GM12874 (cell line): Measurements from ENCODE around the gene SPPL2C.

Experiments
- TF ChIP-seq, protein P1 (sequence below): IDR thresholded peaks from 2 replicates; pipeline ENCODE4 v1.5.1; 2011; ENCODE audit warnings: low read depth, mild to moderate bottlenecking, control low read depth, low read length, moderate library complexity; ENCODE audit not compliant: insufficient read depth

SPPL2C gene

DNA sequence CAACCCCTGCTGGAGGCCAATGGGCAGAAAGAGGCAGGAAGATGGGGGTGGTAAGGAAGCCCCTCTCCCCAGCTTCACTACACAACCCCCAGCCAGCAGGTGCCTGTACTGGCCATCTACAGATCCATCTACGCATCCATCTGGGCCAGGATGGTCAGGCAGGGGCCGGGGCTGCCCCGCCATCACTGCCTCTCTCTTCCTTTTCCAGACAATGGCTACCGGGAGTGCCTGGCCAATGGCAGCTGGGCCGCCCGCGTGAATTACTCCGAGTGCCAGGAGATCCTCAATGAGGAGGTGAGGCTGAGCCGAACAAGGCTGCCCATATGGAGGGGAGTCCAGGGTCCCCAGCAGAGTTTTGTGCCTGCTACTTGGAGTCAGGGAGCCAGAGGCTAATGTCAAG, 23.5 kb upstream of the SPPL2C start:
- TF ChIP-seq, protein P1, sequence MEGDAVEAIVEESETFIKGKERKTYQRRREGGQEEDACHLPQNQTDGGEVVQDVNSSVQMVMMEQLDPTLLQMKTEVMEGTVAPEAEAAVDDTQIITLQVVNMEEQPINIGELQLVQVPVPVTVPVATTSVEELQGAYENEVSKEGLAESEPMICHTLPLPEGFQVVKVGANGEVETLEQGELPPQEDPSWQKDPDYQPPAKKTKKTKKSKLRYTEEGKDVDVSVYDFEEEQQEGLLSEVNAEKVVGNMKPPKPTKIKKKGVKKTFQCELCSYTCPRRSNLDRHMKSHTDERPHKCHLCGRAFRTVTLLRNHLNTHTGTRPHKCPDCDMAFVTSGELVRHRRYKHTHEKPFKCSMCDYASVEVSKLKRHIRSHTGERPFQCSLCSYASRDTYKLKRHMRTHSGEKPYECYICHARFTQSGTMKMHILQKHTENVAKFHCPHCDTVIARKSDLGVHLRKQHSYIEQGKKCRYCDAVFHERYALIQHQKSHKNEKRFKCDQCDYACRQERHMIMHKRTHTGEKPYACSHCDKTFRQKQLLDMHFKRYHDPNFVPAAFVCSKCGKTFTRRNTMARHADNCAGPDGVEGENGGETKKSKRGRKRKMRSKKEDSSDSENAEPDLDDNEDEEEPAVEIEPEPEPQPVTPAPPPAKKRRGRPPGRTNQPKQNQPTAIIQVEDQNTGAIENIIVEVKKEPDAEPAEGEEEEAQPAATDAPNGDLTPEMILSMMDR: no peak

DNA sequence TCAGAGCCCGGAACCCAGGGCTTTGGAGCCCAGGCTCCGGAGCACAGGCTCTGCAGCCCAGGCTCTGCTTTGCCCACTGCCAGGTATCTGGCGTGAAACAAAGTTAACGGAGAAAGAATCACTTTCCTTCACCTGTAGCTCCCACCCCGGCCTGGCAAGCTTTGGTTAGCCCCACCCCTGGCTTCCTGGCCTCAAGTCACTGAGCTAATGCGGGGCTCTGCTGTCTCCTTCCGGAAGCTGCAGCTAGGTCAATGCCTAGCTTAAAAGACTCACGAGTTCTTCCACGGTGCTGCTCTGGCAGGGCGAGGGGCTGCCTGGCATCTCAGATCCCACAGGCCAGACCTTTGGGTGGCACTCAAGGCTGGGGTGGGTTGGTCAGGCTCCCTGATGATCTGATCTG, 21.1 kb upstream of the SPPL2C start:
- TF ChIP-seq, protein P1: no peak

DNA sequence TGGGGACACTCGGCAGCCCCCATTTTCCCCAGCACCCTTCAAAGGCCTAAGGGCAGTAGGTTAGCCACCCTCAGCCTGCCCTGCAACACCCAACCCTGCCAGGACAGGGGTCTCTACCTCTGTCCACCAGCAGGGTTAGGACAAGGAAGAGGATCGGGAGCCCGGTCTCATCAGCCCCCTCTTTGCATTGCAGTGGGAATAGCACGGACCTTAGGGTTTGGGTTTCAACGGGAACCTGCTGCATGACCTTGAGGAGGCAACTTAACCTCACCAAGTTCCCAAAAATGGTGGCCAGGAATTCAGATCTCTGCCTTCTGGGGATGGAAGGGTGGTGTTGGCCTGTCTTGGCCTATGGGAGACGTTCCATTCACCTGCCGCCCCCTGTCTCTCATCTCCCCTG, 20.2 kb upstream of the SPPL2C start:
- TF ChIP-seq, protein P1: no peak

DNA sequence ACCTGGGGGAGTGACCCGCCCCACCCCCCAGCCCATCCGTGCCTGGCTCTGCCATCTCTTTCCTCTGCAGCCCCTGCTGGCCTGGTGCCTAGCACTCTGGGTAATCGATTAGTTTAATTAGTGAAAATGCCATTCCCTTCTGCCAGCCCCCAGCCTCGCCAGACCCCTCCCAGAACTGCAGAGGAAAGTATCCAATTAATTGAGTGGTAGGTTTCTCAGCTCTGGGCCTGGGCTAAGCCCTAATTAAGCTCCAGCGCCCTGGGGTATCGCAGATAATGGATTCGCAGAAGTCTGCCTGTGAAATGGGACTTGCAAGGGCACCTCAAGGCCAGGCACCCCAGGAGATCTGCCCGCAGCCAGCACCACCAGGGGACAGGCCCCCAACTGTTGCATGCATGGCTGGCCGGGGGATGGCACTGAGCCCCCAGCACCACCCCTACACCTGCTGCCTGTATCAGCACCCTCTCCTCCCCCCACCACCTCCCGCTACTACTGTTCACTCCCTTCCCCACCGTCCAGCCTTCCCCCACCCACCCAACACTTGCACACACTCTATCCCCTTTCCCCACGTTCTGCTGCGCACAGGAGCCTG, 19.7 kb upstream of the SPPL2C start:
- TF ChIP-seq, protein P1: no peak

DNA sequence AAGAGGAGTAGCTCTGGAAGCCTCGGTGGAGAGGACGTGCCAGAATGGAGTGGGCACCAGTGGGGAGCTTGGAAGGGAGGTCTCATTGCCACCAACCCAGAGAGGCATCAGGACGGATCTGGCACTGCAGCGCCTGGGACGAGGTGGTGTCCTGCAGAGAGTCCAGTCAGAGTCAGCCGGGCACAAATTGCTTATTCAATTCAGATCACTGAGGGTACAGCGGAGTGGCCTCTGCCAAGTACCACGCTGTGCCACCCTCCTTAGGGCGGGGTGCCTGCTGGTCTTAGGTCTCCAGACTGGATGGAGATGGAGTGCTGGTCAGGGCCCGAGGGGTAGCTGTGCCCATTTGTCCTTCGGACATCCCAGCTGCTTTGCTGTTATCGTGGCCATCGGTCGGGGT, 18.9 kb upstream of the SPPL2C start:
- TF ChIP-seq, protein P1: no peak

DNA sequence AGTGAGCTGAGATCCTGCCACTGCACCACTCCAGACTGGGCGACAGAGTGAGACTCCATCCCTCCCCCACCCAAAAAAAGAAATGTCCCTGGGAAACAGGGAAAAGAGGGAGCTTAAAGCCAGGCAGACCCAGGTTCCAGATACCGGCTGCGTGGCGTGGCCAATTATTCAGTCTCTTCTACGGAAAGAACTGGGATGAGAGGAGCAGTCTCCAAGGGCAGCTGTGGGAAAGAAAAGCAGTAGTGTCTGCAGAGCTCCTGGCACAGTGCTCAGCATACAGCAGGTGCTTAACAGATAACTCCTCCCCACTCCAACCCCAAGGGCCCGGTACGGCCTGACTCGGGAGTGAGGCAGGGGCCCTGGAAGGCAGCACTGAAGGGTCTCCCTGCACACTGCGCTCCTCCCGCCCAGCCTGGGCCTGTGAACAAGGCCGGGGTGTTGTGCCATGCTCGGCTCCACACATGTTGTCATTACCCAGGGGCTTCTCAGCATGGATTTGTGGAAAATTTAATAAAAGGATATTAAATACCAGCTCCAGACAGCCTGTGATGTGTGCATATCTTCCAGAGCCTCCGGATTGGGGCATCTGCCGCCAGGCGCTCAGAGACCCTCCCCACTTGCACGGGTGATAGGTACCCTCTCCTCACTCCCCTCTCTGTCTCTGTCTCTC, 17.6 kb upstream of the SPPL2C start:
- TF ChIP-seq, protein P1: no peak

DNA sequence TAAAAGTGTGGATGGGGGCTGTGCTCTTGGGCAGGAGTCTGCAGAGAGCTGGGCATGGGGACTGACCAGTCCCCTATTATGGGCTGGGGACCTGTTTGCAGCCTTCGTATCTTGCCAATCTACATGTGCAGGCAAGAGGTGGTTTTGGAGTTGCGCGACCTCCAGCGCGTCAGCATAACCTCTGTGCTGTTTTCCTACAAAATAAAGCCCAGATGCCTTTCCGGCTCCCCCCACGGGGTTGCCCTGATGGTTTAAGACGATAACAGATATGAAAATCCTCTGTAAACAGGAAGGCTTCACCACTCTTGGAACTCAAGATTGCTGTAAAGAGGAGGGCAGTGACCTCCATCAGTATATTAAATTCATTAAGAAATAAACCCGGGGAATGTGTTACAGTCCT, 16.5 kb upstream of the SPPL2C start:
- TF ChIP-seq, protein P1: no peak
